Activated CD8-positive, alpha-beta memory T cell treated with anti-CD3 and anti-CD28 coated beads, Interleukin-2, amount 10 ng/mL, durations not matched to agents 7 days and 5 days (primary cell): ENCODE results near the gene SYT6. TPM values are rescaled to one million over a fixed set of nuclear protein-coding genes. Genes with fewer than 3 reads are reported as not detected.

Experiments
- ATAC-seq: fragments of 150-1000 bp; cut with Tn5 transposase; one replicate; pipeline ENCODE4 v1.10.0; 2021; ENCODE audit warnings: moderate library complexity
- CTCF ChIA-PET: fragments of 350-600 bp; sonication (Branson Sonifier 250); formaldehyde crosslinking; loops from one replicate; lab custom pipeline; 2021; ENCODE audit warnings: antibody characterized with exemption; lab: Charles Lee
- DNase-seq: peaks from one replicate; pipeline ENCODE4 v3.0.0-alpha.2; 2020
- H3K27ac Mint-ChIP-seq: one replicate; pipeline ENCODE4 v1.8.0; 2021; ENCODE audit warnings: mild to moderate bottlenecking, mixed read lengths
- H3K27me3 Mint-ChIP-seq: one replicate; pipeline ENCODE4 v1.8.0; 2021; ENCODE audit warnings: mixed read lengths
- H3K36me3 Mint-ChIP-seq: one replicate; pipeline ENCODE4 v1.8.0; 2021; ENCODE audit warnings: mild to moderate bottlenecking, mixed read lengths
- H3K4me1 Mint-ChIP-seq: one replicate; pipeline ENCODE4 v1.8.0; 2021; ENCODE audit warnings: mixed read lengths
- H3K4me3 Mint-ChIP-seq: one replicate; pipeline ENCODE4 v1.8.0; 2021; ENCODE audit warnings: mild to moderate bottlenecking, moderate library complexity, mixed read lengths
- H3K9me3 Mint-ChIP-seq: one replicate; pipeline ENCODE4 v1.8.0; 2022; ENCODE audit warnings: low read depth, mixed read lengths
- total RNA-seq, 2 experiments: library from RNA; stranded (reverse); gene quantifications; one replicate each; pipeline ENCODE4 v1.2.3, GENCODE V29; 2021

The SYT6 gene
- total RNA-seq, 2 experiments from 2014 or later, result not detected

DNA sequence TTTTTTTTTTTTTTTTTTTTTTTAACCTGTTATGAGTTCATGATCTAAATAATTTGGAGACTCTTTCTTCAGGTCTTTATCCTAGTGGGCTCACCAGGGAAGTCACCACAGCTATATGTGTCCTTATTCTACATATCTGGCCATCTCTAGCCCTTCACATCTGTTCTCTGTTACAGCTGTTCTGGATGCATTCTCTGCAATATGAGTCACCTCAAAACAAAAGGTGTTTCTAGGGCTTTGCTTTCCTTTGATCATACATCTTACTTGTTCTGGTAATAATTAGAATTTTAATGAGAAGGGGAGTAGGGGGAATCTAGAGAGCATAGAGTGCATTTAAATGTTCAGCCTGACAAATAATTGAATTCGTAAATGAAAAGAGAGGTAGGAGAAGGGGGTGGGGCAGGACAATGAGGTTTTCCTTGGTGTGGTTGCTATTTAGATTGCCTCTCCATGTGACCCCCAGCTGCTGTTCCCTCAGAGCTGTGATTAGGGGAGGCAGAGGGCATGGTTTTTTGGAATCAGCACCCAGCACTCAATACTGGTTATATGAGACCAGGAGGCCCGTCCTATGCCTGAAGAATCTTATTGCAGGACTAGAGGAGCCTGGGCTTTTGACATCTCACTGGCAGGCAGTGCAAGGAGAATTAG lies 8.0 kb downstream of the SYT6 start:
- CTCF ChIA-PET, result no interaction called here

DNA sequence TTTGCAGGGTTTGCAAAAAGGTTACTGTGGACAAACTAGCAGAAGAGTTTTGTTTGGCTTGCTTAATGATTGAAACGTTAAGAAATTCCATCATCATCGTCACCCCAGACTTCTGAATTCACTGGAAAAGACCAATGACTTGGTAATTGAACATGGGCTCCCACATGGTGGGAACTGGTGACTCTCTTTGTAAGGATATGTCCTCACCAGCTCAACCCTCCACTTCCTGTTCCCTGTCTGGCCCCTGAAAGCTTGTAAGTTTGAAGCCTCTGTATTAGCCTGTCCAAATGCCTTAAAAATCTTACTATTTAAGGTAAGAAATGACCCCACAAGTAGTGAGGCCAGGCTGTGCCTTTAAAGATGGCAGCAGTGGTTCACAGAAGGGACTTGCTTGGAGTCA lies 9.7 kb downstream of the SYT6 start:
- H3K27me3 Mint-ChIP-seq, result peaks cover 30% of the 10 kb centered on the region
- no peaks in the 10 kb centered on the region for H3K36me3 Mint-ChIP-seq
- DNase-seq, result no peak
- H3K27ac Mint-ChIP-seq, result no peak overlapping the region
- no peaks in the 10 kb centered on the region for H3K4me1 Mint-ChIP-seq
- no peak for ATAC-seq
- no peak overlapping the region for H3K4me3 Mint-ChIP-seq
- no peaks in the 10 kb centered on the region for H3K9me3 Mint-ChIP-seq
- CTCF ChIA-PET, result no interaction called here

More for the DNA sequence above, 8.0 kb downstream of the SYT6 start:
- Mint-ChIP-seq H3K4me3 (no peak overlapping the region), H3K27me3 (peaks cover 42% of the 10 kb centered on the region), H3K4me1 (peaks cover 5% of the 10 kb centered on the region), H3K9me3 (no peaks in the 10 kb centered on the region), H3K27ac (no peak overlapping the region), H3K36me3 (no peaks in the 10 kb centered on the region)
- DNase-seq (no peak), ATAC-seq (no peak)

- no peak overlapping the region for H3K27ac Mint-ChIP-seq
- CTCF ChIA-PET, result no interaction called here
- peaks cover 13% of the 10 kb centered on the region for H3K27me3 Mint-ChIP-seq
- no peak for ATAC-seq
- no peak overlapping the region for H3K4me3 Mint-ChIP-seq
- no peaks in the 10 kb centered on the region for H3K36me3 Mint-ChIP-seq
- no peak for DNase-seq
- no peaks in the 10 kb centered on the region for H3K4me1 Mint-ChIP-seq
- H3K9me3 Mint-ChIP-seq, result no peaks in the 10 kb centered on the region
Measured at GRCh38 chr1:114139540-114139939, 14.1 kb downstream of the SYT6 start.

- CTCF ChIA-PET, result no interaction called here
- no peaks in the 10 kb centered on the region for H3K9me3 Mint-ChIP-seq
- no peak overlapping the region for H3K27ac Mint-ChIP-seq
- ATAC-seq, result no peak
- DNase-seq, result no peak
- H3K4me1 Mint-ChIP-seq, result no peaks in the 10 kb centered on the region
- no peaks in the 10 kb centered on the region for H3K36me3 Mint-ChIP-seq
- peaks cover 13% of the 10 kb centered on the region for H3K27me3 Mint-ChIP-seq
- H3K4me3 Mint-ChIP-seq, result no peak overlapping the region
Measured at GRCh38 chr1:114137497-114137896, 16.2 kb downstream of the SYT6 start.

DNA sequence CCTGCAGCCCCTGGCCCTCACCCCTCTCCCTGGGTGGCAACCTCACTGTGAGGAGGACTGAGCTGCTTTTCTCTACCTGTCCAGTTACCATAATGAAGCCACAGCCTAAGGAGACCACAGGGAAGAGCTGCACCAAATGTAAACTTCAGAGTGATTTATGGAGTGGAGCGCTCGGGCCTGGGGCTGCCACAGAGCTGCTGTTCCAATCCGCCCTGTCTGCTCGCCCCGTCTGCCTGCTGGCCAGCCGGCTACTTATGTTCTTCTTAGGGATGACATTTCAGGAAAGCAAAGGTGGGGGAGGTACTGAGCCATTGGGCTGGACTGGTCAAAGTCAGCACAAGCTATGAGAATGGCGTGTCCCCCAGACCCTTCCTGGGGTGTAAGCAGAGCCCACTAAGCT lies 17.9 kb downstream of the SYT6 start:
- Mint-ChIP-seq H3K4me3 (no peak overlapping the region), H3K27ac (no peak overlapping the region), H3K4me1 (no peaks in the 10 kb centered on the region), H3K27me3 (peaks cover 2% of the 10 kb centered on the region), H3K9me3 (no peaks in the 10 kb centered on the region), H3K36me3 (no peaks in the 10 kb centered on the region)
- CTCF ChIA-PET, result no interaction called here
- DNase-seq (no peak), ATAC-seq (no peak)

DNA sequence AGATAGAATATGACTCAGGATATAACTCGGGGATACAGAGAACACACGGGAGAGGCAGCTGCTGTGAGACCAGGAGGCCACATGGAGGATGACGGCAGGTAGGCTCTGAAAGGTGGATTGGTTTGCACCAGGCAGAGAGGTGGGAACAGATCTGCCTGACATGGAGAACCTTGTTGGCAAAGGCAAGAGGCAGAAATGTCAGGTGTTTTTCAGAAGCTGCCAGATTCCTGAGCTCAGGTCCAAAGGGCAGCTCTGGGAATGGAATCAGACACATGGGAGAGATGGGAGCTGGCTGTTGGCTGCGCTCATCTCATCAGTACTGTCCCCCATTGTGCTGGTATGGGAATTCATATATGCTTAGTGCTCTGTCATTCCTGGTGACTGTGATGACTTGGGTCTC lies 19.2 kb downstream of the SYT6 start:
- ATAC-seq (no peak), DNase-seq (no peak)
- H3K9me3 Mint-ChIP-seq, result no peaks in the 10 kb centered on the region
- no peak overlapping the region for H3K27ac Mint-ChIP-seq
- no peaks in the 10 kb centered on the region for H3K4me1 Mint-ChIP-seq
- no peak overlapping the region for H3K4me3 Mint-ChIP-seq
- peaks cover 10% of the 10 kb centered on the region for H3K27me3 Mint-ChIP-seq
- CTCF ChIA-PET, result interaction anchor here (1.7 kb wide), 1 partner anchor 15 kb away, joined by 4 read pairs; no protein-coding TSS in a partner anchor
- no peaks in the 10 kb centered on the region for H3K36me3 Mint-ChIP-seq

DNA sequence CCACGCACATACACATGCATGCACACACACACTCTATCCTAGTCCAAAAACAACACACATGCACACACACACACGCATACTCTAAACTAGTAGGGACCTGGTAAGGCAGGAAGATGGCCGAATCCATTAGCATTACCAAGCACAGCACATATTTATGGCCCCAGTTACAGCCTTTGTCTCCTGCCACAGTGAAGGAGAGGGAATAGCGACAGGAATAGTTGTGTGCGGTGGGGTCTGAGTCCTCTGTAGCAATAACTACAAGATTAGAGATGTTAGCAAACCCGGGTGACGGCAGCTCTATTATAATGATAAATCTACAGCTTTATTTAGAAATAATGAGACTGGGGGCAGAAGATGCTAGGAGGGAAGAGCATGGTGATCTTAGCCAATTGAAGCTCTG lies 20.5 kb downstream of the SYT6 start:
- Mint-ChIP-seq H3K36me3 (no peaks in the 10 kb centered on the region), H3K27ac (no peak overlapping the region), H3K4me3 (no peak overlapping the region), H3K27me3 (peaks cover 14% of the 10 kb centered on the region), H3K4me1 (peaks cover 4% of the 10 kb centered on the region), H3K9me3 (no peaks in the 10 kb centered on the region)
- no peak for DNase-seq
- CTCF ChIA-PET, result no interaction called here
- ATAC-seq, result no peak

- no peak overlapping the region for H3K27ac Mint-ChIP-seq
Measured at GRCh38 chr1:114131526-114132220, 22.0 kb downstream of the SYT6 start.

GRCh38 chr1:114130846-114131525 lies 22.7 kb downstream of the SYT6 start:
- DNase-seq, result no peak
- no peak overlapping the region for H3K4me3 Mint-ChIP-seq
- no peak for ATAC-seq
- CTCF ChIA-PET, result no interaction called here
- H3K36me3 Mint-ChIP-seq, result no peaks in the 10 kb centered on the region
- H3K9me3 Mint-ChIP-seq, result no peaks in the 10 kb centered on the region
- H3K27ac Mint-ChIP-seq, result no peak overlapping the region
- H3K27me3 Mint-ChIP-seq, result peaks cover 12% of the 10 kb centered on the region
- H3K4me1 Mint-ChIP-seq, result peaks cover 4% of the 10 kb centered on the region

More at GRCh38 chr1:114131526-114132220, 22.0 kb downstream of the SYT6 start:
- Mint-ChIP-seq H3K27me3 (peaks cover 12% of the 10 kb centered on the region), H3K9me3 (no peaks in the 10 kb centered on the region), H3K4me3 (no peak overlapping the region), H3K36me3 (no peaks in the 10 kb centered on the region), H3K4me1 (peaks cover 4% of the 10 kb centered on the region)
- CTCF ChIA-PET, result no interaction called here
- DNase-seq, result no peak
- no peak for ATAC-seq

GRCh38 chr1:114130213-114130612 lies 23.5 kb downstream of the SYT6 start:
- no peak for ATAC-seq
- no peaks in the 10 kb centered on the region for H3K36me3 Mint-ChIP-seq
- peaks cover 12% of the 10 kb centered on the region for H3K27me3 Mint-ChIP-seq
- DNase-seq, result no peak
- no peaks in the 10 kb centered on the region for H3K9me3 Mint-ChIP-seq
- CTCF ChIA-PET, result no interaction called here
- no peak overlapping the region for H3K4me3 Mint-ChIP-seq
- H3K4me1 Mint-ChIP-seq, result peaks cover 4% of the 10 kb centered on the region
- no peak overlapping the region for H3K27ac Mint-ChIP-seq

DNA sequence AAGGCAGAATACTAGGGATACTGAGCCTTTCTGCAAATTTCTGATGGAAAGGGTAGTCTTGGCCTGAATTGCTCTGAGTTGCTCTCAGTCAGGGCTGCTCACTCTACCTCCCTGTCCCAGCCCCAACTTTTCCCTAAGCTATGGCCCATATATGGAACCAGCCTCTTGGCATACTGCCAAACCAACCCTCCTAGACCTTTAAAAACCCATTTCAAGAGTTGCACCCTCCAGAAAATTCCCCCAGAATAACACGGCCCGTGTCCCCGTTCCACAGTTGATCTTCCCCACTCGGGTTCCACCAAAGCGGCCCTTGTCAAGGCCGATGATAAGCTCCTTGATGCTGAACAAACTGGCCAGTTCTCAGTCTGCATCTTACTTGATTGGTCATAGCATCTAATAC lies 25.4 kb downstream of the SYT6 start:
- CTCF ChIA-PET, result no interaction called here
- ATAC-seq, result no peak
- no peak overlapping the region for H3K4me3 Mint-ChIP-seq

GRCh38 chr1:114126261-114127095 lies 27.2 kb downstream of the SYT6 start:
- no peaks in the 10 kb centered on the region for H3K9me3 Mint-ChIP-seq
- H3K4me3 Mint-ChIP-seq, result no peak overlapping the region
- H3K4me1 Mint-ChIP-seq, result peaks cover 4% of the 10 kb centered on the region
- peaks cover 12% of the 10 kb centered on the region for H3K27me3 Mint-ChIP-seq
- ATAC-seq, result no peak
- CTCF ChIA-PET, result interaction anchor here (0.6 kb wide), 1 partner anchor 325 kb away, joined by 3 read pairs; no protein-coding TSS in a partner anchor
- no peaks in the 10 kb centered on the region for H3K36me3 Mint-ChIP-seq
- DNase-seq, result no peak
- no peak overlapping the region for H3K27ac Mint-ChIP-seq

More for the DNA sequence above, 25.4 kb downstream of the SYT6 start:
- H3K4me1 Mint-ChIP-seq, result peaks cover 4% of the 10 kb centered on the region
- no peak for DNase-seq
- no peaks in the 10 kb centered on the region for H3K36me3 Mint-ChIP-seq
- peaks cover 12% of the 10 kb centered on the region for H3K27me3 Mint-ChIP-seq
- H3K9me3 Mint-ChIP-seq, result no peaks in the 10 kb centered on the region
- H3K27ac Mint-ChIP-seq, result no peak overlapping the region

GRCh38 chr1:114124644-114125043 lies 29.0 kb downstream of the SYT6 start:
- CTCF ChIA-PET, result no interaction called here
- Mint-ChIP-seq H3K27me3 (peaks cover 4% of the 10 kb centered on the region), H3K27ac (no peak overlapping the region), H3K36me3 (no peaks in the 10 kb centered on the region), H3K9me3 (no peaks in the 10 kb centered on the region), H3K4me3 (no peak overlapping the region), H3K4me1 (peaks cover 4% of the 10 kb centered on the region)
- ATAC-seq (no peak), DNase-seq (no peak)
